ENCODE measurements around the gene ADAT2.

ADAT2 gene

GRCh38 chr6:143396497-143397226 lies 53.8 kb downstream of the ADAT2 start:
- Histone ChIP-seq H3K36me3 (ENCODE audit: control insufficient read depth, insufficient read depth, low read length) (no peaks in the 10 kb centered on the region), H3K9me3 (ENCODE audit: control insufficient read depth, low read length) (no peaks in the 10 kb centered on the region), H3K79me2 (no peaks in the 10 kb centered on the region), H3K27ac (no peak overlapping the region), H3K4me2 (ENCODE audit: low read length) (no peak overlapping the region), H3K9ac (no peak overlapping the region), H2AFZ (no peak overlapping the region), H3K4me3 (ENCODE audit: low read depth, low read length) (no peak overlapping the region), H3K27me3 (ENCODE audit: control insufficient read depth, insufficient read depth, low read length) (no peaks in the 10 kb centered on the region), H3K4me1 (no peaks in the 10 kb centered on the region)
- TF ChIP-seq CTCF (IDR thresholded peaks at IDR 0.05) = no peak

- no peaks in the 10 kb centered on the region for H3K4me1 ChIP-seq
- H2AFZ ChIP-seq = no peak overlapping the region
- H3K36me3 ChIP-seq (ENCODE audit: control insufficient read depth, insufficient read depth, low read length) = no peaks in the 10 kb centered on the region
- TF ChIP-seq CTCF (IDR thresholded peaks at IDR 0.05) = no peak
- no peaks in the 10 kb centered on the region for H3K9me3 ChIP-seq (ENCODE audit: control insufficient read depth, low read length)
- H3K4me3 ChIP-seq (ENCODE audit: low read depth, low read length) = no peak overlapping the region
- no peak overlapping the region for H3K4me2 ChIP-seq (ENCODE audit: low read length)
- no peaks in the 10 kb centered on the region for H3K27me3 ChIP-seq (ENCODE audit: control insufficient read depth, insufficient read depth, low read length)
- no peak overlapping the region for H3K27ac ChIP-seq
- no peak overlapping the region for H3K9ac ChIP-seq
- H3K79me2 ChIP-seq = no peaks in the 10 kb centered on the region
Observed at GRCh38 chr6:143395699-143396098, 54.8 kb downstream of the ADAT2 start.

- H3K9me3 ChIP-seq (ENCODE audit: control insufficient read depth, low read length) = no peaks in the 10 kb centered on the region
- H3K36me3 ChIP-seq (ENCODE audit: control insufficient read depth, insufficient read depth, low read length) = no peaks in the 10 kb centered on the region
- H3K4me3 ChIP-seq (ENCODE audit: low read depth, low read length) = no peak overlapping the region
- no peaks in the 10 kb centered on the region for H3K27me3 ChIP-seq (ENCODE audit: control insufficient read depth, insufficient read depth, low read length)
- H3K4me1 ChIP-seq = no peaks in the 10 kb centered on the region
- H3K9ac ChIP-seq = no peak overlapping the region
- H3K27ac ChIP-seq = no peak overlapping the region
- H3K79me2 ChIP-seq = no peaks in the 10 kb centered on the region
- no peak for TF ChIP-seq CTCF (IDR thresholded peaks at IDR 0.05)
- H3K4me2 ChIP-seq (ENCODE audit: low read length) = no peak overlapping the region
- H2AFZ ChIP-seq = no peak overlapping the region
Observed at GRCh38 chr6:143394389-143394788, 56.1 kb downstream of the ADAT2 start.

- Histone ChIP-seq H3K4me2 (ENCODE audit: low read length) (no peak overlapping the region), H3K36me3 (ENCODE audit: control insufficient read depth, insufficient read depth, low read length) (no peaks in the 10 kb centered on the region), H3K79me2 (no peaks in the 10 kb centered on the region)
Observed at GRCh38 chr6:143390278-143390677, 60.2 kb downstream of the ADAT2 start.

More at GRCh38 chr6:143390278-143390677, 60.2 kb downstream of the ADAT2 start:
- H3K9me3 ChIP-seq (ENCODE audit: control insufficient read depth, low read length) = no peaks in the 10 kb centered on the region
- H3K27ac ChIP-seq = no peak overlapping the region
- H3K4me3 ChIP-seq (ENCODE audit: low read depth, low read length) = no peak overlapping the region
- H3K4me1 ChIP-seq = no peaks in the 10 kb centered on the region
- no peak overlapping the region for H3K9ac ChIP-seq
- no peak overlapping the region for H2AFZ ChIP-seq
- H3K27me3 ChIP-seq (ENCODE audit: control insufficient read depth, insufficient read depth, low read length) = no peaks in the 10 kb centered on the region
- TF ChIP-seq CTCF (IDR thresholded peaks at IDR 0.05) = no peak
